ENCODE results near the gene CLTC. TPM values are rescaled to one million over a fixed set of nuclear protein-coding genes. Genes with fewer than 3 reads are reported as not detected.

The CLTC gene
- total and polyA plus RNA-seq, 2 of the 13 experiments (the other 11 are each of a cell fraction or from before 2014, with no cell fraction given): 134 to 283 TPM

- FAIRE-seq: no peak
- no peak for ATAC-seq
- Histone ChIP-seq H3K4me2 (ENCODE audit: low read depth, low read length) (no peak overlapping the region), H3K4me1 (ENCODE audit: insufficient read depth, low read length) (peaks cover 72% of the 10 kb centered on the region), H4K20me1 (ENCODE audit: insufficient read depth, low read length) (no peaks in the 10 kb centered on the region; the same call in 1 of the 2 replicates), H3K9me3 (ENCODE audit: low read length) (no peaks in the 10 kb centered on the region), H2AFZ (ENCODE audit: low read length) (no peak overlapping the region), H3K9ac (ENCODE audit: insufficient read depth, low read depth, low read length) (no peak overlapping the region), H3K4me3 (replicated peaks in 1 of 3; ENCODE audit: insufficient read depth in 1 of 3, low read depth in 2 of 3, low read length in 3 of 3) (no peak overlapping the region), H3K79me2 (ENCODE audit: insufficient read depth, low read length) (peaks cover 94% of the 10 kb centered on the region), H3K36me3 (replicated peaks in 1 of 2; ENCODE audit: control insufficient read depth in 1 of 2, insufficient read depth in 2 of 2, low read length in 2 of 2) (no peaks in the 10 kb centered on the region), H3K27me3 (ENCODE audit: control insufficient read depth in 1 of 2, insufficient read depth in 2 of 2, low read length in 2 of 2) (peaks cover 0 to 5% of the 10 kb centered on the region in 2 experiments; a peak in 1 of 5 replicates), H3K27ac (ENCODE audit: extremely low read length, insufficient read depth, low read length) (no peak overlapping the region)
- intact Hi-C loops (cut with micrococcal nuclease; ENCODE audit: unreplicated experiment): no loop called here
- POLR2A ChIA-PET: no interaction called here
- CTCF ChIA-PET (ENCODE audit: low intra/inter-chr PET ratio, low total read pairs): no interaction called here
- in situ Hi-C loops (cut with HindIII; ENCODE audit: extremely low pct_ligation_motif_present, low pct_unique_long_range_greater_than_20kb): no loop called here
- BruUV-seq (replicated peaks): no TSS peak
- DNase-seq (ENCODE audit: low spot score): no peak
- TF ChIP-seq KIAA2018 (CRISPR knock-in tag; IDR thresholded peaks at IDR 0.05; ENCODE audit: borderline replicate concordance) (no peak), ZBTB4 (CRISPR knock-in tag; IDR thresholded peaks at IDR 0.05; ENCODE audit: borderline replicate concordance) (no peak), ZNF280B (CRISPR knock-in tag; IDR thresholded peaks at IDR 0.05; ENCODE audit: borderline replicate concordance) (no peak), NKX3-1 (CRISPR knock-in tag; IDR thresholded peaks at IDR 0.05) (no peak), ZMYM2 (CRISPR knock-in tag; IDR thresholded peaks at IDR 0.05) (no peak), ZNF83 (CRISPR knock-in tag; IDR thresholded peaks at IDR 0.05; ENCODE audit: borderline replicate concordance) (no peak), NPAS2 (CRISPR knock-in tag; IDR thresholded peaks at IDR 0.05; ENCODE audit: borderline replicate concordance) (no peak), BRF2 (CRISPR knock-in tag; IDR thresholded peaks at IDR 0.05) (no peak)
Measured at GRCh38 chr17:59711936-59712335, 92.2 kb downstream of the CLTC start.
